Measurements from ENCODE around the gene RMP24.

Gene RMP24

DNA sequence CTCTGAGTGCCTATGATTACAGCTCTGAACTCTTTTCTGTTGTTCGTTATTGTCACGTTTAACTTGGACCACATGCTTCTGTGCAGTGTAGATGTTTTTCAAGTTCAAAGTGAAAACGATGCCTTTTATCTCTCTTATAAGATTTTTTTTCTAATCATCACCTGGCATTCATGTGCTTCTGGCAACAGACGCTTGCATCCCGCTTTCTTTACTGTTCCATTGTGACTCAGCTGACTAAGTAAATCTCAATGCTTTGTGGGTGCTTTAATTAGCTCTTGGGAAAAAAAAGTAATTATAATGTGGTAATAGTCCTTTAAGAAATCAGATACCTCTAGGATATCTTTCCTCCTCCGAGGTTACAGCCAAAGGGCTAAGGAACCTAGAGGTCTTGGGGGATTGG, 31.2 kb upstream of the RMP24 start:
- DNase-seq (no peak), ATAC-seq (no peak)
- Histone ChIP-seq H3K4me1 (no peaks in the 10 kb centered on the region), H3K36me3 (no peaks in the 10 kb centered on the region), H3K9me3 (no peaks in the 10 kb centered on the region), H3K27ac (no peak overlapping the region), H3K4me3 (no peak overlapping the region), H3K27me3 (no peaks in the 10 kb centered on the region)
- TF ChIP-seq, protein P1, sequence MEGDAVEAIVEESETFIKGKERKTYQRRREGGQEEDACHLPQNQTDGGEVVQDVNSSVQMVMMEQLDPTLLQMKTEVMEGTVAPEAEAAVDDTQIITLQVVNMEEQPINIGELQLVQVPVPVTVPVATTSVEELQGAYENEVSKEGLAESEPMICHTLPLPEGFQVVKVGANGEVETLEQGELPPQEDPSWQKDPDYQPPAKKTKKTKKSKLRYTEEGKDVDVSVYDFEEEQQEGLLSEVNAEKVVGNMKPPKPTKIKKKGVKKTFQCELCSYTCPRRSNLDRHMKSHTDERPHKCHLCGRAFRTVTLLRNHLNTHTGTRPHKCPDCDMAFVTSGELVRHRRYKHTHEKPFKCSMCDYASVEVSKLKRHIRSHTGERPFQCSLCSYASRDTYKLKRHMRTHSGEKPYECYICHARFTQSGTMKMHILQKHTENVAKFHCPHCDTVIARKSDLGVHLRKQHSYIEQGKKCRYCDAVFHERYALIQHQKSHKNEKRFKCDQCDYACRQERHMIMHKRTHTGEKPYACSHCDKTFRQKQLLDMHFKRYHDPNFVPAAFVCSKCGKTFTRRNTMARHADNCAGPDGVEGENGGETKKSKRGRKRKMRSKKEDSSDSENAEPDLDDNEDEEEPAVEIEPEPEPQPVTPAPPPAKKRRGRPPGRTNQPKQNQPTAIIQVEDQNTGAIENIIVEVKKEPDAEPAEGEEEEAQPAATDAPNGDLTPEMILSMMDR (IDR thresholded peaks at IDR 0.05): no peak
- intact Hi-C loops (cut with DNase I): no loop called here

DNA sequence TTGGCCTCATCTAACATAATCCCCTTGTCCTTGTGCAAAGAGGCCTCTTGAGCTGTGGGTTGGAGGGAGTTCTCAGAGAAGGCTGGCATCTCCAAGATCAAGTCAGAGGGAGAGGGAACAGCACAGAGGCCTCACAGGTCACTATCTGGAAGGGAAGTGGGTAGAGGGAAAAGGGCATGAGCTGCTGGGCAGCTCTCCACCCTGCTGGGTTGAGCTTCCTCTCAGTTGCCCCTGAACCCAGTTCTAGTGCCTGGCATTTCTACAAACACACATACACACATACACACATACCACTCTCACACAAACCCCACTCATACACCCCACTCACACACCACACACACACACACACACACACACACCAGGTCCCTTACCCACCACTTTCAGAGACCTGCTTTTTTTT, 30.3 kb upstream of the RMP24 start:
- DNase-seq: no peak
- Histone ChIP-seq H3K9me3 (no peaks in the 10 kb centered on the region), H3K4me3 (no peak overlapping the region), H3K27ac (no peak overlapping the region), H3K36me3 (no peaks in the 10 kb centered on the region), H3K27me3 (no peaks in the 10 kb centered on the region), H3K4me1 (no peaks in the 10 kb centered on the region)
- intact Hi-C loops (cut with DNase I): no loop called here
- TF ChIP-seq, protein P1 (IDR thresholded peaks at IDR 0.05): no peak
- ATAC-seq: peak; percentile 72

DNA sequence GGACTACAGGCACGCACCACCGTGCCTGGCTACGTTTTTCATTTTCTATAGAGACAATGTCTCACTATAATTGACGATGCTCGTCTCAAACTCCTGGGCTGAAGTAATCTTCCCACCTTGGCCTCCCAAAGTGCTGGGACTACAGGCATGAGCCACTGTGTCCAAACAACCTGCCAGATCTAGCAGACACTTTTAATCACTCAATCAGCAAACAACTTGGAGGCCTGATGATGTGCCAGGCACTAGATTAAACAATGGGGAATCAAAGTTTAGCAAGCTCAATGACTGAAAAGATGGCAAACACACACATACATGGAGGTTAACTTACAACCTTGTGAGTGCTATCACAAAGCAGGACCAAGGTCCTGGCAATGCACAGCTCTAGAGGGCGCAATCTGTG, 29.8 kb upstream of the RMP24 start:
- Histone ChIP-seq H3K4me1 (no peaks in the 10 kb centered on the region), H3K27ac (no peak overlapping the region), H3K27me3 (no peaks in the 10 kb centered on the region), H3K36me3 (no peaks in the 10 kb centered on the region), H3K4me3 (no peak overlapping the region), H3K9me3 (no peaks in the 10 kb centered on the region)
- TF ChIP-seq, protein P1 (IDR thresholded peaks at IDR 0.05): no peak
- DNase-seq (no peak), ATAC-seq (no peak)
- intact Hi-C loops (cut with DNase I): no loop called here

DNA sequence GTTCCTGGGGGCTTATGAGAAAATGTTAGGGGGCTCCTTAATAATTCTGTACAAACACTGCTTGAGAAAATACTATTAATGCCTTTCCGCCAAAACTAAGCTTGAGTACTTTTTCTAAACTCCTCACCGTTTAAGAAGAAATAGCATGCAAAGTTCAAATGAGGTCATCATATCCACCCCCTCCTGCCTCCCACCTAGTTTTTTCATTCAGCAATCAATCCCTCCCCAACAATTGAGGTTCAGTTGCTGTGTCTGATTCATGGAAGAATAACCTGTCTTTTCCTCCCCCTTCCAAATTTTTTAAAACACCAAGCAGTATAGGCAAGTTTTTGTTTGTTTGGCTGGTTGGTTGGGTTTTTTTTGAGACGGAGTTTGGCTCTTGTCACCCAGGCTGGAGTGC, 24.4 kb upstream of the RMP24 start:
- Histone ChIP-seq H3K27me3 (no peaks in the 10 kb centered on the region), H3K4me3 (no peak overlapping the region), H3K9me3 (no peaks in the 10 kb centered on the region), H3K27ac (no peak overlapping the region), H3K4me1 (peaks cover 5% of the 10 kb centered on the region), H3K36me3 (no peaks in the 10 kb centered on the region)
- ATAC-seq: no peak
- TF ChIP-seq, protein P1 (IDR thresholded peaks at IDR 0.05): no peak
- no peak for DNase-seq
- intact Hi-C loops (cut with DNase I): loop anchor here (5.0 kb wide), 1 partner anchor 191 kb away; no protein-coding TSS in a partner anchor

DNA sequence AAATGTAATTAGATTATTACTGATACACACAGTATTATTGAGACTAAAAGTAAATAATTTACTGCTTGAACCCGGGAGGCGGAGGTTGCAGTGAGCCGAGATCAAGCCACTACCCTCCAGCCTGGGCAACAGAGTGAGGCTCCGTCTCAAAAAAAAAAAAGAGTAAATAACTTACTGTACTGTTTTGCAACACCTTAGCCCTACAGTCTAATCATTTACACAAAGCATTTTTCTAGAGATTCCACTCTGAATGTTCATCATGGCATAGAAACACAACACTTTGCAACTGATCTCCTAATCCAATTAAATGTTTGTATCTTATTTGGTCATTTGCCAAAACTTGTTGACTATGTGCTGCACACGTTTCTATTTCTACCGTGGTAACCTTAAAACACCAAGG, 23.4 kb upstream of the RMP24 start:
- Histone ChIP-seq H3K27me3 (no peaks in the 10 kb centered on the region), H3K9me3 (no peaks in the 10 kb centered on the region), H3K4me3 (no peak overlapping the region), H3K27ac (no peak overlapping the region), H3K4me1 (peaks cover 5% of the 10 kb centered on the region), H3K36me3 (no peaks in the 10 kb centered on the region)
- intact Hi-C loops (cut with DNase I): loop anchor here (5.0 kb wide), 1 partner anchor 192 kb away; no protein-coding TSS in a partner anchor
- ATAC-seq (no peak), DNase-seq (no peak)
- TF ChIP-seq, protein P1 (IDR thresholded peaks at IDR 0.05): no peak

Data from upper lobe of right lung (tissue), 1 donor.